Subcutaneous adipose tissue (tissue), 4 donors: ENCODE measurements around the gene CORO2B. TPM values are rescaled to one million over a fixed set of nuclear protein-coding genes. Genes with fewer than 3 reads are reported as not detected.

Source experiments
- CTCF ChIP-seq: fragments of 450-650 bp; IDR thresholded peaks from one replicate; pipeline ENCODE4 v1.5.1; 2016; ENCODE audit warnings: low read depth, mild to moderate bottlenecking, control low read depth, antibody characterized with exemption, moderate library complexity
- total RNA-seq, 4 donors: library from RNA; depleted of rRNA; stranded (reverse); fragments of >200 nt; gene quantifications; one replicate each; pipeline ENCODE4 v1.1.0, GENCODE V29; 2016

CORO2B gene
- total RNA-seq, 4 donors from 2014 or later: 5.4 to 15.3 (median 9.7) TPM

- TF ChIP-seq CTCF: no peak
Observed at GRCh38 chr15:68769702-68770101, 190.9 kb downstream of the CORO2B start.

- TF ChIP-seq CTCF: no peak
Observed at GRCh38 chr15:68770216-68770615, 191.4 kb downstream of the CORO2B start.

- no peak for TF ChIP-seq CTCF
Observed at GRCh38 chr15:68773036-68773435, 194.2 kb downstream of the CORO2B start.

GRCh38 chr15:68774120-68774519, 195.3 kb downstream of the CORO2B start:
- no peak for TF ChIP-seq CTCF

- TF ChIP-seq CTCF: no peak
Observed at GRCh38 chr15:68774521-68775235, 195.9 kb downstream of the CORO2B start.

- TF ChIP-seq CTCF: no peak
Observed at GRCh38 chr15:68775236-68775577, 196.4 kb downstream of the CORO2B start.

GRCh38 chr15:68775671-68776476, 197.1 kb downstream of the CORO2B start:
- TF ChIP-seq CTCF: no peak
